ENCODE data around the gene KLHL36.

Gene KLHL36

GRCh38 chr16:84677849-84678248 is 29.5 kb downstream of the KLHL36 start:
- DNase-seq (ENCODE audit: extremely low spot score): no peak
- ChIA-PET CTCF (interaction anchor here (0.9 to 1.9 kb wide), 3 partner anchors 14 to 60 kb away, joined by 4 to 8 read pairs (median 5); no protein-coding TSS in a partner anchor), POLR2A (no interaction called here)
- TF ChIP-seq, protein P1, sequence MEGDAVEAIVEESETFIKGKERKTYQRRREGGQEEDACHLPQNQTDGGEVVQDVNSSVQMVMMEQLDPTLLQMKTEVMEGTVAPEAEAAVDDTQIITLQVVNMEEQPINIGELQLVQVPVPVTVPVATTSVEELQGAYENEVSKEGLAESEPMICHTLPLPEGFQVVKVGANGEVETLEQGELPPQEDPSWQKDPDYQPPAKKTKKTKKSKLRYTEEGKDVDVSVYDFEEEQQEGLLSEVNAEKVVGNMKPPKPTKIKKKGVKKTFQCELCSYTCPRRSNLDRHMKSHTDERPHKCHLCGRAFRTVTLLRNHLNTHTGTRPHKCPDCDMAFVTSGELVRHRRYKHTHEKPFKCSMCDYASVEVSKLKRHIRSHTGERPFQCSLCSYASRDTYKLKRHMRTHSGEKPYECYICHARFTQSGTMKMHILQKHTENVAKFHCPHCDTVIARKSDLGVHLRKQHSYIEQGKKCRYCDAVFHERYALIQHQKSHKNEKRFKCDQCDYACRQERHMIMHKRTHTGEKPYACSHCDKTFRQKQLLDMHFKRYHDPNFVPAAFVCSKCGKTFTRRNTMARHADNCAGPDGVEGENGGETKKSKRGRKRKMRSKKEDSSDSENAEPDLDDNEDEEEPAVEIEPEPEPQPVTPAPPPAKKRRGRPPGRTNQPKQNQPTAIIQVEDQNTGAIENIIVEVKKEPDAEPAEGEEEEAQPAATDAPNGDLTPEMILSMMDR (IDR thresholded peaks at IDR 0.05; ENCODE audit: control extremely low read depth, extremely low read depth, low read depth, missing control alignments): no peak

- POLR2A ChIA-PET: no interaction called here
- CTCF ChIA-PET: interaction anchor here (1.6 to 1.9 kb wide), 2 partner anchors 48 to 60 kb away, joined by 5 to 8 read pairs; no protein-coding TSS in a partner anchor
- DNase-seq (ENCODE audit: extremely low spot score): no peak
- TF ChIP-seq, protein P1 (IDR thresholded peaks at IDR 0.05; ENCODE audit: control extremely low read depth, extremely low read depth, low read depth, missing control alignments): no peak
Measured at GRCh38 chr16:84678541-84678940, 30.2 kb downstream of the KLHL36 start.

DNA sequence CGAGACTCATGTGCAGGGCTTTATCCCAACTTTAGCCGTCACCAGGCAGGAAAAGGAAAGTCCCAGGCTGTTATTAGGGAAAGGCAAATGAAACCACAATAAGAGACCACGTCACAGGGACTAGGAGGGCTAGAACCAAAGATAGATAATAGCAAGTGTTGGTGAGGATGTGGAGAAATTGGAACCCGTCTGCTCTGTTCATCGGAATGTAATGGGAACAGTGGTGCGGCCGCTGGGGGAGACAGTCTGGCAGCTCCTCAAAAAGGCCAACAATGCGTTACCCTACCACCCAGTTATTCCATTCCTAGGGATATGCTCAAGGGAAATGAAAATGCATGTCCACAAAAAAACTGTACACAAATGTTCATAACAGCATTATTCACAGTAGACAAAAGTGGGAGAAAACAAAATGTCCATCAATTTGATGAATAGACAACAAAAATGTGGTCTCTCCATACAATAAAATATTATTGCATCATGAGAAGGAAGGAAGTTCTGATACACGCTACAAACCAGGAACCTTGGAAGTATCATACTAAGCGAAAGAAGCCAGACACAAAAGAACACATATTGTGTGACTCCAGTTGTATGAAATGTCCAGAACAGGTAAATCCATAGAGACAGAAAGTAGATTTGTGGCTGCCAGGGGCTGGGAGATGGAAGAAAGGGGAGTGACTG is 32.0 kb downstream of the KLHL36 start:
- POLR2A ChIA-PET: no interaction called here
- no peak for DNase-seq (ENCODE audit: extremely low spot score)
- CTCF ChIA-PET: interaction anchor here (0.6 to 3.0 kb wide), 5 partner anchors 8 to 58 kb away, joined by 3 to 20 read pairs (median 3); no protein-coding TSS in a partner anchor
- TF ChIP-seq, protein P1 (IDR thresholded peaks at IDR 0.05; ENCODE audit: control extremely low read depth, extremely low read depth, low read depth, missing control alignments): no peak

DNA sequence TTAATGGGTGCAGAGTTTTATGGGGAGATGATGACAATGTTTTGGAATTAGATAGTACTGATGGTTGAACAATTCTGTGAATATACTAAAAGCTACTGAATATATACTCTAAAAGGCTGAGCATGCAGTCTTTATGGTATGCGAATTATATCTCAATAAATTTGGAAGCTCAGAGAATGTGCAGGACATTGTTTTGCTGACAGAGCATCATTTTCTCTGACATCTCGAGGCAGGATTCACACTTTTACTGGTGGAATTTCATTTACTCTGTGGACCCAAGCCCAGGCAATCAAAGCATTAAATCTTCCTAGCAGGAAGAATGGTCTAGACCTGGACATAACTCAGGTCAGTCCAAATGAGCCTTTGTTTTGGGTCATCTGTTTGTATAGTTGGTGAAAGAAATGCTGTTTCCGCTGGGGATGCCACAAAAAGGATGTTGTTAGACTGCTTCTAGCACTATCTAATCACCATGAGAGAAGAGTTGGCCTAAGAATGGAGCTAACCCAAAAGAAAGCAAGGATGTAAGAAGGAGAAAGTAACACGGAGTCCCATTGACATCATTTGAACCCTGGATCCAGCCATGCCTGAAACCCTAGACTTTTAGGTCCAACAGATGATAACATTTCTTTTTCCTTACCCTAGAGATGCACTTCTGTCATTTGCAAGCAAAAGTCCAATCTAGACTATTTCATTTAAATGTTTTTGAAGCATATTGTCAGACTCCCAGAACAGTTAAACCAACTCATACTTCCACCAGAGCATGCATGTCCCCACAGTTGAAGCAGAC is 32.7 kb downstream of the KLHL36 start:
- TF ChIP-seq, protein P1 (IDR thresholded peaks at IDR 0.05; ENCODE audit: control extremely low read depth, extremely low read depth, low read depth, missing control alignments): no peak
- ChIA-PET POLR2A (no interaction called here), CTCF (interaction anchor here (1.0 to 3.0 kb wide), 6 partner anchors 9 to 58 kb away, joined by 3 to 20 read pairs (median 6); no protein-coding TSS in a partner anchor)
- DNase-seq (ENCODE audit: extremely low spot score): no peak

GRCh38 chr16:84683691-84684591 is 35.6 kb downstream of the KLHL36 start:
- TF ChIP-seq, protein P1 (IDR thresholded peaks at IDR 0.05; ENCODE audit: control extremely low read depth, extremely low read depth, low read depth, missing control alignments): no peak
- ChIA-PET CTCF (interaction anchor here (1.2 to 5.3 kb wide), 3 partner anchors 11 to 63 kb away, joined by 3 to 51 read pairs (median 8); no protein-coding TSS in a partner anchor), POLR2A (no interaction called here)
- no peak for DNase-seq (ENCODE audit: extremely low spot score)

DNA sequence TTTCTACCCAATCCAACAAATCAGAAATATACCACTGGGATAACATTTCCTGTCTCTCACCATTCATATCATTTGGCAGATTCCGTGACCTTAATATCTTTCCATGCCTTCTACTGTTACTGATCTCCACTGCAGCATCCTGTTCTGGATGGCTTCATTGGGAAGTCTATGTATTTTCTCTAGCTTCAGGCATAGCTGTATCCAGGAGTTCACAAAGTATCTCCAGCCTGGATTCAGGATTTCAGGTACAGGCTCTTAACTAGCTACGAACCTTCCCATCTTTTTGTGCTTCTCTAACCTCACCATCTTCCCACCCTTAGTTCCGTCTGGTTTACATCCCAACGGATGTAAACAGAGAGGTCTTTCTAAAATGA is 36.3 kb downstream of the KLHL36 start:
- CTCF ChIA-PET: interaction anchor here (1.0 to 5.3 kb wide), 6 partner anchors 11 to 70 kb away, joined by 3 to 51 read pairs (median 4); no protein-coding TSS in a partner anchor
- TF ChIP-seq, protein P1 (IDR thresholded peaks at IDR 0.05; ENCODE audit: control extremely low read depth, extremely low read depth, low read depth, missing control alignments): no peak
- POLR2A ChIA-PET: no interaction called here
- no peak for DNase-seq (ENCODE audit: extremely low spot score)
